IPS-18c (cell line): ENCODE measurements around the gene KANSL1.

Source experiments
- H3K4me3 ChIP-seq: 2 replicates; pipeline ENCODE4 v1.7.0; 2013; ENCODE audit warnings: low read depth, mild to moderate bottlenecking, low read length, moderate library complexity; ENCODE audit not compliant: insufficient read depth
- H3K9me3 ChIP-seq: one replicate; pipeline ENCODE4 v1.6.1; 2013; ENCODE audit warnings: mild to moderate bottlenecking, low read length, moderate library complexity; ENCODE audit not compliant: control insufficient read depth, insufficient read depth

Gene KANSL1

DNA sequence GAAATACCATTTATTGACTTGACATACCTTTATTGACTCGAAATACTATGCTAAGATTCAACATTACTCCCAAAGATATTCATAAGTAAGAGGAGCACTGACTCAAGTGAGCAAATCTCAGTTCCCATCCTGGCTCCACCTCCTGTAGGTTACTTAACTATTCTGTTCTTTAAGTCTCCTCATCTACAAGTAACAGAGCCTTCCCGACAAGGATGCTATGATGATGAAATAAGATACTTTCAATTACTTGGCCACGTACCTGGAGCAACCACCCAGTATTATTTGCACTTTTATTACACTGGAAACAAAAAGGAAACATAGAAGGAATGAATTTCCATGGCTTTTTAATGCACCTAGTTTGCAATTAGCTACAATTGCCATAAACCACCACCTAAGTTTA is 16.3 kb downstream of the KANSL1 start:
- Histone ChIP-seq H3K4me3 (no peak overlapping the region), H3K9me3 (no peaks in the 10 kb centered on the region)

DNA sequence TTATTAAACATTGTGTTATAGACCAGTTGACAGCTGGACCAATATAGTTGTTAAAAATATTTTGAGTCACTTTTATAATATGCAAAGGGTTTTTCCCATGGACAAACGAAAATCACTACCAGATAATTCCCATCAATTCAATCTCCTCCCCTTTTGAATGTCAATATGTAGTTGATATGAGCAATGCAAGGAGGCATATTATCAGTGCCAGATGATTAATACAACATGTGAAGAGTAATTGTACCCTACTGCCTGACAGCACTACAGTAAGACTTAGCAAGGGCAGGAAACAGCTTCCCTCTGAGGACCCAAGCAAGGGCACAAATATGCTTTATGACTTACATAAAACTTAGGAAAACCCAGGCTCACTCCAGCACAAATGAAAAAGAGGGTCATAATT is 17.3 kb downstream of the KANSL1 start:
- no peak overlapping the region for H3K4me3 ChIP-seq
- no peaks in the 10 kb centered on the region for H3K9me3 ChIP-seq

DNA sequence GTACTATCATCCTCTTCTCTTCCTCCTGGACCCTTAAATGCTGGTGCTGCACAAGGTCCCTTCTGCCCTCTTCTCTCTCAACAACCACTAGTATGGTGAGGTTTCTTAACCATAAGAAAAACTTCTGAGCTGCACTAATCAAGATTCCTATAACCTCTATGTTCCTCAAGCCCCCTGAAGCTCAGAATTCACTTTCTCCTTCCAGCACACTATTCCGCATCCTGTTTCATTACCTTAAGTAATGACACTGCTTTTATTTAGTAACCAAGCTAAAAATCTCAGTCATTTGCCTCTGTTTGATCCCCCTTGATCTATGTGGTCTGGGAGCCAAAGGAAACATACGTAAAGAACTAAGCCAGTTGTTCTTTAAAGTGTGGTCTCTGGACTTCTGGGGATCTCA is 20.1 kb downstream of the KANSL1 start:
- no peak overlapping the region for H3K4me3 ChIP-seq
- no peaks in the 10 kb centered on the region for H3K9me3 ChIP-seq

DNA sequence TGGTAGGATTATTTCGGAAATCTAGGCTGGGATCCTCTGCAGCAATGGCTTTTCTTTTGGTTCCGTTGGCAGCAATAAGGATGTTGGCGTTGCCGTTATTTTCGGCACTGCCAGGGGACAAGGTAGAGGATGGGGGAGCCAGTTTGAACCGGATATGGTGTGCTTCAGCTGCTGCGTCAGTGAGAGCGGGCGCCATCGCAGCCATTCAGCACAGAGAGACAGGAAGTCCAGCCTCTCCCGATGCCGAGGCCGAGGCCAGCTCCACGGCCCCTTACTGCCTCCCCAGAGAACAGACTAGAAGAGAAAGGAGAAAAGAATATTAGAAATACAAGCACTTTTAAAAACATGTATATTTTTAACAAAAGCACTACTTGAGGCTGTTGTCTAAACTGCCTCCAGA is 21.3 kb downstream of the KANSL1 start:
- no peak overlapping the region for H3K4me3 ChIP-seq
- H3K9me3 ChIP-seq: no peaks in the 10 kb centered on the region

DNA sequence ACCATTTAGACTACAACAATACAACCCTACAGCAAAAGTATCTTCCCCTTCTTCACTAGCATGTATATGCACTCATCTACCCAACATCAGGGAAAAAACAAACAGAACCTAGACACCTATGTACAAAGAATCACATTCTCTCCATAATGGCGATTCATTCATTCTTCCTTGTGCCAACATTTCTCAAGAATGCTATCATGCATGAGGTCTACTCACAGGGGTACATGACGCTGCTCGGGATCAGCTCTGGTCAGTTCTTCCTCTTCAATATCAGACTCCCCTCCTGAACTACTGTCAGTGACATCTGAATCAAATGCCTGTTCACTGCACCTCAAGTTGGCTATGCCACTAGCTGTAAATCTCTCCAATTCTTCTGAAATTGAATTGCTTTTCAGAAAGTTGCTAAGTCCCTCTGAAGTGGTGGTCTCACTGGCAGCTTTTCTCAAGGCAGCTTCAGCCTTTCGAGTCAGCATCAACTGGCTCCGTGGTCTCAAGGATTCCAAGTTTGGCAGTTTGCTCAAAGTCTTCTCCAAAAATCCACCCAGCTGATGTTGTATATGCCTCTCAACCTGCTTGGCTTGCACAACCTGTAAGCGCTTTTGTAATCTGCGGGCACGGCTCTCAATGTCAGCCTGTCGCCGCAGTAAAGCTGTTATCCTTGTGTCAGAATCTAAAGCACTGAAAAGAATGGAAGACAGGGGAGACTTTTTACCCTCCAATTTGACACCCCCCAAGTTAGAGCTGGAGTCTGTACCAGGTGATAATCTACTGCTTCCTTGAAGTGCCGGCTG is 22.4 kb downstream of the KANSL1 start:
- Histone ChIP-seq H3K4me3 (no peak overlapping the region), H3K9me3 (no peaks in the 10 kb centered on the region)

DNA sequence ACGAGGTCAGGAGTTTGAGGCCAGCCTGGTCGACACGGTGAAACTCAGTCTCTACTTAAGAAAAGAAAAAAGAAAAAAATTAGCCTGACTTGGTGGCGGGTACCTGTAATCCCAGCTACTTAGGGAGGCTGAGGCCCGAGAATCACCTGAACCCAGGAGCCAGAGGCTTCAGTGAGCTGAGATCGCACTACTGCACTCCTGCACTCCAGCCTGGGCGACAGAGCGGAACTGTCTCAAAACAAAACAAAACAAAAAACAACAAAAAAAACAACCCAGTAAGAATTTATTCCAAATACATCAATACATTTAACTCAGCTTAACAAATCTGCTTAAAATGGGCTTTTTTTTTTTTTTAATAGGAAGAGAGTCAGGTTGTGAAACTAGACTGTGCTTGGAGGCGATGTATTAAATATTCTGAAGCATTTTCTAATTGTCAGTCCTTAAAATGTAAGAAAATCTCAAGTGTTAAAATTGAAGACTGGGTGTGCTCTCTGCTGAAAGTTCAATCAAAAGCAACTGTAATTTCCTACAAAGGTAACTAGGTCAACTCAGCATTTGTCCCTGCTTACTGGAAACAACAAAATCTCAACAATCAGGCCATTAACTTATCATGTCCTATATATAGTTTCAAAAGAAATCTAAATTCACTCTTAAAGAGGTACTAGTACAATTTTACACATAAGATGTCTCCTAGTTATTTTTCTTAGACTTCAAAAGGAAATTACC is 23.2 kb downstream of the KANSL1 start:
- no peaks in the 10 kb centered on the region for H3K9me3 ChIP-seq
- no peak overlapping the region for H3K4me3 ChIP-seq

DNA sequence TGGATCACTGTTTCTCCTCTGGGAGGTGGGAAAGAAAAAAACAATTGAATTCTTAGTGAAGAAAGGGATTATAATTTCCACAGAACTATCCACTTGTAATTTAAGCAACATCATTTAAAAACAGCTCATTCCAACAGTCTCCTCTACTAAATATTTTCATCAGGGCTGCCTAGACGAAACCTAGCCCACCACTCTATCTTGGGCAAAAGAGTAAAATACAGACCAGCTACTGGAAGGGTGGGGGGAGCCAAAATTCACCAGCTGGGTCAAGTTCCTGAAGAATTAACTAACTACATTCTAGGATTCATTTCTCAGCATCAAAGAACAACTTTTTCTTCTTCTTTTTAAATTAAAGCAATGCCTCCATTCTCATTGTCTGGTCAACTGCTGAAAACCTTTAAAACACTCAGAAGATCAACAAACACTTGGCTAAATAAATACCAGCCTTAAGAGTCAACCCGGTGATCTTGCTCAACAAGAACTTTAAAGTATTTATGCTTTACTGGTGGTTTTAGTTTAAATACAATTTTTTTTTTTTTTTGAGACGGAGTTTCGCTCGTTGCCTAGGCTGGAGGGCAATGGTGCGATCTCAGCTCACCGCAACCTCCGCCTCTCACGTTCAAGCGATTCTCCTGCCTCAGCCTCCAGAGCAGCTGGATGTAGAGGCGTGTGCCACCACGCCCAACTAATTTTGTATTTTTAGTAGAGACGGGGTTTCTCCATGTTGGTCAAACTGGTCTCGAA is 25.2 kb downstream of the KANSL1 start:
- H3K9me3 ChIP-seq: no peaks in the 10 kb centered on the region
- H3K4me3 ChIP-seq: no peak overlapping the region

DNA sequence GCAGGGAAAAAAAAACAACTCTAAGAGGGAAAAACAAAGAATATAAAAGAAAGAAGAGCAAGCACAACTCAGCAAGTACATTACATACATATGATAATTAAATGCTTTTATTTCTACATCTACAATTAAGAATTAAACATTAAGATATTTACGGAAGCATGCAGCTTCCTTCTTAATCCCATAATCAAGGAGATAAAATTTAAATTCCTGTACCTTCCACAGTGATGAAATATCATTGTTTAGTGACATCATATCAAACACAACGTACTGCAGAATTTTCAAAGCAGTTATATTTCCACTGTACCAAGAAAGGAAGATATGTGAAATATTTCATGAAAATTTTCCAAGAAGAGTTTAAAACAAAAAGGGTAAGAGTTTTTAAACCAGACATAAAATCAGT is 26.0 kb downstream of the KANSL1 start:
- Histone ChIP-seq H3K4me3 (no peak overlapping the region), H3K9me3 (no peaks in the 10 kb centered on the region)

DNA sequence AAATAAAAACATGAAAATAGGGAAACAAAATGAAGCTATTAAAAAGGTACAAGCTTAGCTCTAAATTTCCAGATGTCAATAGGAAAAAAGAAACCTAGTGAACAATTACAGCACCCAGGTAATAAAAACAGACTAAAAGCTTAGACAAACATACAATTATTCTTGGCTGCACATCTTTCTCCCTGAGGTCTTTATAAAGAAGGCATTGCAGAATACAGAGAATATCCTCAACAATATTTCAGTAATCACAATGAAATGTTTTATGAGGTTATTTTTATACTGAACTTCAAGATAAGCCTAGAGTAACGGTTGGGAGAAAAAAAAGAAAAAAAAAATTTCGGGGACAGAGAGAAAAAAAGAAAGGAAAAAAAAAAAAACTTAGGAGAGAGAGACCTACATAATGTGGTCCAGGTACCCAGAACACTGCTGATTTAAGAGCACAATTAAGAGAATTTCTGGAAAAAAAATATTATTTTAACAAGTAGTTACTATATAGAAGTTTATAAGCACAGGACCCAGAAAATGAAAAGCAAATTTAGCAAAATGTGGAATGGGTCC is 26.5 kb downstream of the KANSL1 start:
- Histone ChIP-seq H3K4me3 (no peak overlapping the region), H3K9me3 (no peaks in the 10 kb centered on the region)

DNA sequence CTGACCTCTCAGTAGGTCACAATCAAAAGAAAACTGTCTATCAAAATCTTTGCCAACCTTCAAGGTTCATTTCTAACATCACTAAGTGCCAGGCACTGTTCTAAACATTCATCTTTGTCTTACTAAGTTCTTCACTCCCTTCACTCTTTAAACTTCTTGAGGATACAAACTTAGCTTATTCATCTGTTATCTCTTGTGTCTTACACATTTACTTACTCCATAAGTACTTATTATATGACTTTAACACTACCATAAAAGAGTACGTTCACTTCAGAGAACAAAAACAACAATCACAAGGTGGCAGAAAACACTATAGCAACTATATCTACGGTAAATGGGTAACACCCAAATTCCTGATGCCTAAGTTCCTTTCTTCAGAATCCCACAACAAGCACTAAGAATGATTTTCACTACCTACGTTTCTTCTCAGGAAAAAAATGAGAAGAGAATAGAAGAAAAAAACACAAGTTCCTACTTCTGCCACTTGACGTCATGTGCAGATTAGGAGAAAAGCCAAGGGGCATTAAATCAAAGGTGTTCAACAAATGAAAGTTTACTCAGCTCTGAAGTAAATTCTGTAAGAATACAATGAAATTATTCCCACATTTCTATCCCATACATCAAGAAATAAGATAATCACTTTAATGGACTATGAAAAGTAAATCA is 29.2 kb downstream of the KANSL1 start:
- H3K9me3 ChIP-seq: no peaks in the 10 kb centered on the region
- no peak overlapping the region for H3K4me3 ChIP-seq

DNA sequence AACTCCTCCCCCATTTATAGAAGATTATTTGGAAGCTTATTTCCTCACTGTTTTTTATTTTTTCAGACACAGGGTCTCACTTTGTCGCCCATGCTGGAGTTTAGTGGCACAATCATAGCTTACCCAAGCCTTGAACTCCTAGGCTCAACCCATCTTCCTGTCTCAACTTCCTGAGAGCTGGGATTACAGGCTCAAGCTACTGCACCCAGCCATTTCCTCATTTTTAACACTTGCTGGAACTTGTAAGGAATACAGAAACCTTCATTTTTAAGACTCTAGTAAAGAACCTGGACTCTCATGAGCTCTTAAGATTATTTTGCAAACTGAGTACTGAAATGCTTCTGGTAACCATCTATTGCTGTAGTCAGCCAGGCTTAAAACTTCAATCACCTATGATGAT is 29.9 kb downstream of the KANSL1 start:
- Histone ChIP-seq H3K4me3 (no peak overlapping the region), H3K9me3 (no peaks in the 10 kb centered on the region)

DNA sequence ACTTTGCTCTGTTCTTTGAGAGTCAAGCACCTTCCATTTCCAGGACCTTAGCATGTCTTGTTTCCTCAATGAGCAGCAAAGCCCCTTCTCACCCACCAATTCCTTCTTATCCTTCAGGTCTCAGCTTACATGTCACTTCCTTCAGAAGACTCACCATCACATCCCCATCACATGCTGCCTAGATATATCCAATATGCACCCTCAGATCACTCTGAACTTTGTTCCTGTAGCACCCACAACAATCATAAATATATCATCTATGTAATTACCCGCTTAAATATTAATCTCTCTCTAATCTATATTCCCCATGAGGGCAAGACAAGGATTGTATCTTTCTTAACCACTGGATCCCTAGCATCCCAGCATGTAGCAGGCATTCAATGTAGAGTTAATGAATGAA is 30.4 kb downstream of the KANSL1 start:
- Histone ChIP-seq H3K9me3 (no peaks in the 10 kb centered on the region), H3K4me3 (no peak overlapping the region)

DNA sequence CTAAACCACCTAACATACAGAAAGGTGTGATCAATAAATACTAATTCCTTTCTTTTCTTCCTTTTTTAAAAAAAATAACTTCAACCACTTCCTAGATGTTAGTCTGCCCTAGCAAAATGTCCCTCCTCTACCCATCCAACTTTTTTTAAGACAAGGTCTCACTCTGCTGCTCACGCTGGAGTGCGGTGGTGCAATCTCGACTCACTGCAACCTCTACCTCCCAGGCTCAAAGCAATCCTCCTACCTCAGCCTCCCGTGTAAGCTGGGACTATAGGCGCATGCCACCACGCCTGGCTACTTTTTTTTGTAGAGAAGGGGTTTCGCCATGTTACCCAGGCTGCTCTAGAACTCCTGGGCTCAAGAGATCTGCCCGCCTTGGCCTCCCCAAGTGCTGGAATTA is 33.1 kb downstream of the KANSL1 start:
- Histone ChIP-seq H3K4me3 (no peak overlapping the region), H3K9me3 (no peaks in the 10 kb centered on the region)

DNA sequence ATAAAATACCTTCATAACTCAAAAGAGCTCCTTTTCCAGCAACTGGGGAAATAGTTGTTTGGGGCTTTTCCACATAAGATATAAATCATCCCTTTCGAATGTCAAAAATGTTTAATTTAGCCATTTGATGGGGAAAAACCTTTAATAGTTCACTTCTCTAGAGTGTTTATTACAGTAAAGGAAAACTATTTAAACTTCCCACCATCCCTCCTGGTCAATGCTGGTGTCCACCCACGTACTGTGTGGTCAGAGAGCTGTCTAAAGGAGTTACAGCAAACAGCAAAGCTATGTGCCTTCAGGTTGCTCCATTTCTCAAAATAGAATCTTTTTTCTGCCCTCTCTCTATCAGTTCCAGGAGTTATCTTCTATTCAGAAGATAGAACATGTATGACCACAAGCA is 33.5 kb downstream of the KANSL1 start:
- no peaks in the 10 kb centered on the region for H3K9me3 ChIP-seq

DNA sequence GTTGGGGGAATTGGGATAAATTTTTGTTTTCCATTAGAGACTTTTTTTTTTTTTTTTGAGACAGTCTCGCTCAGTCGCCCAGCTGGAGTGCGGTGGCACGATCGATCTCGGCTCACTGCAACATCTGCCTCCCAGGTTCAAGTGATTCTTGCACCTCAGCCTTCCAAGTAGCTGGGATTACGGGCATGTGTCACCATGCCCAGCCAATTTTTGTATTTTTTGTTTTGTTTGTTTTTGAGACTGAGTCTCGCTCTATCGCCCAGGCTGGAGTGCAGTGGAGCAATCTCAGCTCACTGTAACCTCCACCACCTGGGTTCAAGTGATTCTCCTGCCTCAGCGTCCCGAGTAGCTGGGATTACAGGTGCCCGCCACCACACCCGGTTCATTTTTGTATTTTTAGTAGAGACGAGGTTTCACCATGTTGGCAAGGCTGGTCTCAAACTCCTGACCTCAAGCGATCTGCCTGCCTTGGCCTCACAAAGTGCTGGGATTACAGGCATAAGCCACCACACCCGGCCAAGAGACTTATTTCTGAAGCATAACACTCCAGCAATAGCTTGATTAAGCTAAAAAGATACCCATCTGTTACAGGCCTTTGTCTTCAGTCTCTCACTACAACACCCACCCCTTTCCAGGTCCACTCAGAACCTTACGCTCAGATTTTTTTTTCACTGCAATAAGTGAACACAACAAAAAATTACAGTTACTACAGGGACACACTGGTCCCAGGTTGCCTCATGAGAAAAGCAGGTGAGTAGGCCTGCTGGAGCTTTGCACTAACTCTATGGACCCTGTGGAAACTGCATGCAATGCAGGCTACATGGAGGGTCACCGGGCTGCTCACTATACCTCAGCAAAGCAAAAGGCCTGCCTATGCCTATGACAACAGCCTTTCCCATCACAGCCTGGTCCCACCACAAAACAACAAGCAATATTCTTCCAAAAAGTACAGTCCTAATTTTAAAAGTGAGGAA is 34.6 kb downstream of the KANSL1 start:
- H3K4me3 ChIP-seq: no peak overlapping the region
- no peaks in the 10 kb centered on the region for H3K9me3 ChIP-seq

More for the DNA sequence above, 33.5 kb downstream of the KANSL1 start:
- H3K4me3 ChIP-seq: no peak overlapping the region

DNA sequence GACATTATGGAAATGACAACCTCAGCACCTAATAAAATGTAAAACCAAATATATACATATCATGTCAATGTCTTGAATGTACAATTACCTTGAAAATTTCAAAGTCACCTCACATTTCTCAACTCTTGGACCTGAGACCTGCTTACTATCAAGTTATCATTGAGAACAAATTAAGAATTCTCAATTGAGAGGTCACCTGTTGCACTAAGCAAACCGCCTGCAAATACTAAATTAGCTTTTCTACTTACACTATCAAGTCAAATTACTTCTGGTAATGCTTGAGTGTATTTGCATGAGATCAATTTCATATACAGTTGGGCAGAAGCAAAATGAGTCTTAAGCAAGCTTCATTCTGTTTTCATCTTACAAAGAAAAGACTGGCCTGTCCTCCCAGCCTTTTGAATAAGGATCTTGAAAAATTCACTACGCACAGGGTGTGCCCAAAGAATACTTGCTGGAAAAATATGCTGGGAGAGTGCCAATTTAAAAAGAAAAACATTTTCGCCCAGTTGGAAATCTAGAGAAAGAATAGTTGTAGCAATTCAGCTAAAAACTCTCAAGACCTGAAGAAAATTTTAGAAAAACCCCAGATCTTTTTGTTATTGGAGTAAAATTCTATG is 35.7 kb downstream of the KANSL1 start:
- Histone ChIP-seq H3K9me3 (no peaks in the 10 kb centered on the region), H3K4me3 (no peak overlapping the region)
